ENCODE data around the gene ACTR3. TPM values are rescaled to one million over a fixed set of nuclear protein-coding genes. Genes with fewer than 3 reads are reported as not detected.

The ACTR3 gene
- total and polyA plus RNA-seq, 8 donors, result 10.3 to 112 (median 52.9) TPM

DNA sequence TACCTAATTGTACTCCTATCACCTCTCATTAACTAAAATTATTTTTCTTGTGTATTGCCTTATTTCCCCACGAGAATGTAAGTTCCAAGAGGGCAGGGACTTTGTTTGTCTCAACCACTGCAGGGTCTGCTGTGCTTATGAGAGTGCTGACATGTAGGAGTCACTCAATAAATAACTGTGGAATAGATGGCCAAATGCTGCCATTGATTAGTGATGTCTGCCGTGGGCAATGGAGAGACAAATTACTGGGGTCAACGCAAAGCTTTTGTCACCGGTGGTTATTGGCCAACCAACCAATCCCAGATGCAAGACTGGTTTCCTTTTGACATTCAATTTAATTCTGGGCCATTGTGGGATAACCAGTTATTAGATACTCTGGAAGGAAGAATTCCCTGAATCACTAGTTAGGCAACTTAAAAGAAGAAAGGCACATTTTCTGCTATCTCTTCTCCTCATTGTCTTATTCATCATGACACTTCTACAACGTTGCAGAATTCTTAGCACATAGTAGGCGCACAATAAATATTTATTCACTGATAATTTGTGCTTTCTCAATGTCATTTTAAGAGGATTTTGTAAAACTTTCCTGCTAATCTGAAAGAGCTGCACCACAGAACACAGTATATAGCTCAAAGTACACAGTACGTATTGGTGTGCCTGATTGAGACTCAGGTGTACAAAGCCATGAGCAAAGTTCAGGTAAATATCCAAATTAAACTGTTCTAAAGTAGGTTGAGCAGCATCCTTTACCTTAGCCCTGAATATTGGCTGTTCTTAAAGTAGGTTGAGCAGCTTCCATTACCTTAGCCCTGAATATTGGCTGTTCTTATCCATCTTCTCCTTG lies 95.9 kb downstream of the ACTR3 start:
- H3K36me3 ChIP-seq, result no peaks in the 10 kb centered on the region
- no peak for TF ChIP-seq CTCF (IDR thresholded peaks at IDR 0.05)
- no peaks in the 10 kb centered on the region for H3K9me3 ChIP-seq
- no peak for ATAC-seq
- H3K27me3 ChIP-seq, result no peaks in the 10 kb centered on the region
- H3K27ac ChIP-seq, result no peak overlapping the region
- no peak overlapping the region for H3K4me3 ChIP-seq
- no peak for DNase-seq
- WGBS, 2 donors, result 77 to 79% methylated on average over 7 of the region's 7 CpGs
- intact Hi-C loops (cut with DNase I), result loop anchor here in 1 of 3 donors (10.0 kb wide), 1 partner anchor 569 kb away; no protein-coding TSS in a partner anchor
- FAIRE-seq, result no peak
- no peaks in the 10 kb centered on the region for H3K4me1 ChIP-seq

DNA sequence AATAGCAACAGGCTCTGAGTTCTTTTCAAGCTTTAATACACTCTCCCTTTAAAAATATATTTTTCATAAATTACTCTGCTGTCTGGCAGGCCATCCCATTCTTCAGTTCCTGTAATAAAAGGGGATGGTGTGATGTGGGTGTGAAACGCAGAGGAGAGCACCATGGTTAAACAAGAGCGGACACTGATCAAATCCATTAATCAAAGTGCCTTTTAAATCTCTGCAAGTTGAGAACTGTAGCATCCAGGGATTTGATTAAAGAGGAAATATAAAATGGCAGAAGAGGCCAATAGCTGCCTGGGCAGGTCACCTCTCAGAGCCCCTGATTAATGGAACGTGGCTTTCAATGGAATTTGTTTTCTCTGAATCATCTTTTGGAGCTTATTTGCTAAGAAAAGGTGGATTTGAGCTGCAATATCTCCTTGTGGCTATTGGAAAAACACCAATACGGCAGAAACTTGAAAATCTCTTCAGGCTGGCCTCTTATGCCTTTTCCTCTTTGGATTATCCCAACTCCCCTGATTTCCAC lies 96.9 kb downstream of the ACTR3 start:
- ATAC-seq (no peak), FAIRE-seq (no peak)
- H3K27ac ChIP-seq, result no peak overlapping the region

DNA sequence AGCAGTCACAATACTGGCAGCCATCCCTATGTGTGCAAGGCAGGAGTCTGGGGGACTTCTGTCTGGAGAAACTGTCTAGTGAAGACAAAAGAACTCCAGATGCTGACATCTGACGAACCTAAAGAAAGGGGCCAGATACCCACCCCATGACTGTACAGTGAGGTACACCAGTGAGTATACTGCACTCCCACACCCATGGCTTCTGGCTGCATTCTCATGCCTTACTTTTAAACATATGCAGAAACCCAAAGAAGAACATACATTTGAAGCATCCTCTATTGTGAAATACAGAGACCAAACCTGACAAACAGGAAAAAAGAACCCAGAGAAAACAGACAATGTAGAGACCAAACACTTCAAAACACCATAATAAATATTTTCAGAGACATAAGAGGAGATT lies 102.2 kb downstream of the ACTR3 start:
- no peak for ATAC-seq
- WGBS, 2 donors, result 65 to 71% methylated on average over 1 of the region's 1 CpG

More for the DNA sequence above, 96.9 kb downstream of the ACTR3 start:
- no peak for DNase-seq
- no peaks in the 10 kb centered on the region for H3K27me3 ChIP-seq
- H3K9me3 ChIP-seq, result no peaks in the 10 kb centered on the region
- H3K36me3 ChIP-seq, result no peaks in the 10 kb centered on the region
- intact Hi-C loops (cut with DNase I), result loop anchor here in 1 of 3 donors (10.0 kb wide), 1 partner anchor 568 kb away; no protein-coding TSS in a partner anchor
- TF ChIP-seq CTCF (IDR thresholded peaks at IDR 0.05), result no peak
- no peaks in the 10 kb centered on the region for H3K4me1 ChIP-seq
- 67 to 94% methylated on average over 4 of the region's 4 CpGs for WGBS, 2 donors
- no peak overlapping the region for H3K4me3 ChIP-seq

GRCh38 chr2:113996671-113997594 lies 107.0 kb downstream of the ACTR3 start:
- Histone ChIP-seq H3K27me3 (no peaks in the 10 kb centered on the region), H3K27ac (no peak overlapping the region), H3K9me3 (no peaks in the 10 kb centered on the region), H3K4me3 (no peak overlapping the region), H3K36me3 (no peaks in the 10 kb centered on the region), H3K4me1 (no peaks in the 10 kb centered on the region)
- no peak for ATAC-seq
- WGBS, 2 donors, result 64 to 82% methylated on average over 6 of the region's 6 CpGs
- no peak for FAIRE-seq
- intact Hi-C loops (cut with DNase I), result no loop called here
- no peak for TF ChIP-seq CTCF (IDR thresholded peaks at IDR 0.05)
- no peak for DNase-seq

More for the DNA sequence above, 102.2 kb downstream of the ACTR3 start:
- Histone ChIP-seq H3K36me3 (no peaks in the 10 kb centered on the region), H3K27me3 (no peaks in the 10 kb centered on the region), H3K9me3 (no peaks in the 10 kb centered on the region), H3K4me3 (no peak overlapping the region), H3K27ac (no peak overlapping the region), H3K4me1 (no peaks in the 10 kb centered on the region)
- FAIRE-seq (no peak), DNase-seq (no peak)
- intact Hi-C loops (cut with DNase I), result no loop called here
- TF ChIP-seq CTCF (IDR thresholded peaks at IDR 0.05), result no peak

All from pancreas (tissue), 10 donors.